Head of caudate nucleus (tissue), 42 donors: ENCODE measurements around the gene PRSS56.
A peak's percentile ranks its signal among the peaks of the same experiment; 100 is the strongest.

Source experiments
- DNase-seq, 42 donors: peaks; one replicate each; pipeline versions ENCODE4 v3.0.0 to v3.0.0-alpha.2; 2020 to 2021; ENCODE audit warnings: mixed read lengths in 7 of 42
- intact Hi-C: fragments of 100-400 bp; cut with DNase I; formaldehyde crosslinking; loops from one replicate; pipeline ENCODE4 v1.15.0; 2022

PRSS56 gene

DNA sequence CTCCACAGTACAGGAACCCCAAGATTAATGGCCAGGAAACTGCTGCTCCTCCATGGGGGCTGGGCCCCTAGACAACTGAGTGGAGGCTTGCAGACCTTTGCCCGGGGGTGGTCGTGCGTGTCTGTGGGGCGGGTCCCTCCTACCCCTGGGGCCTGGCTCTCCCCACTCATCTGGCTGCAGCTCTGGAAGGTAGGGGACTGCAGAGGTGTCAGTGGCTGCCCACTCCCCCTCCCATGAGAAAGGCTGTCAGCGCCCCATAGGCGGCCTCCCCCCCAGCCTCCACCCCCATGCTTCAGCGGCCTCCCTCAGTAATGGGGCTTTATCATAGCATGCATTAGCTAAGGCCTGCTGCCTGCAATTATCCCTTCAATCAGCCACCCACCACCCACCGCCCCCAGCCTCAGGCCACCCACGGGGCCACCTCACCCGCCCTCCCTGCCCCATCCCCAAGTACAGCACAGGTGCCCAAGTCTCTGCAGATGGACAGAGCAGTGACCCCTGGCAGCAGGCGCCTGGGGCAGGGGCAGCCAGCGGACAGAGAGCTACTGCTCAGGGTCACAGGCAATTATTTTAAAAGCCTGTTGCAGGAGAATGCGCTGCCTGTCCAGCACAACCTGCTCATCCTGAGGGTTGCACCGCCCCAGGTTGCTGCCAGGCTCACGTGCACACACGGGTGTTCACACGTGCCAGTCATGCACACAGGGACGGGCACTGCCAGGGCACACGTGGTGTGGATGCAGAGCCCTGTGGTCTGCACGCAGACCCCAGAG is 23.5 kb upstream of the PRSS56 start:
- intact Hi-C loops: no loop called here
- no peak for DNase-seq

- intact Hi-C loops: no loop called here
- DNase-seq: no peak
Observed at GRCh38 chr2:232497348-232497747, 22.8 kb upstream of the PRSS56 start.

DNA sequence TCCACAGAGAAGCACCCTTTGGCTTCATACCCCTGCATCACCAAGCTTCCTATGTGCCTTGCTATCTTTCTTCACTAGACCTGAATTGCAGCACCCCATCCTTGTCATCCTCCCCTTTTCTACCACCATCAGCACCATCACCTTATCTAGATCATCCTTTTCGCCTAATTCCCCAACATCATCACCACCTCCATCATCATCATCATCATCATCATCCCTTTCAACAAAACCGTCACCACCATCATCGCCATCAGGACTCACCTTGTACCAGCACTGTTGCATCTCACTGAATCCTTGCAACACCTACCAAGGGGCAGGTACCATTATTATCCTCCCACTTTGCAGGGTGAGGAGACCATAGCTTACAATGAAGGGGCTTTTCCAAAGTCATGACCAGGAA is 21.7 kb upstream of the PRSS56 start:
- intact Hi-C loops: no loop called here
- DNase-seq: no peak

- intact Hi-C loops: no loop called here
- no peak for DNase-seq
Observed at GRCh38 chr2:232501331-232501771, 18.8 kb upstream of the PRSS56 start.

GRCh38 chr2:232501794-232502390 is 18.3 kb upstream of the PRSS56 start:
- intact Hi-C loops: no loop called here
- DNase-seq: no peak

DNA sequence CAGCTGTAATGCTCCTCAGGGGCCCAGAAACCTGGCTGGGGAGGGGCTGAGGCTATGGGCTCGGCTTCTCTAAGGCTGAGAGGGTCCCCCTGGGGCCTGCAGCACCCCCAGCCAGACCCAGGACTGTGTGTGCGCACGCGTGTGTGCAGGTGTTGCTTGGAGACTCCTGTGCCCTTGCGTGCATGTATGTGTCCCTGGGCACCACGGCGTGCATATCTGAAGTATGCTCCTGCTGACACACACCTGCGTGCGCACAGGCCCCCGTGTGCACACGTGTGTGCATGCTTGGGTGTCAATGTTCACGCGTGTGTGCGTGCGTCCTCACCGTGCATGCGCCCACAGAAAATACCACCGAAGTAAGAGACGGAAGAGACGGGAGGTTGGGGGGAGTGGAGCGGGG is 17.7 kb upstream of the PRSS56 start:
- no peak for DNase-seq
- intact Hi-C loops: no loop called here

DNA sequence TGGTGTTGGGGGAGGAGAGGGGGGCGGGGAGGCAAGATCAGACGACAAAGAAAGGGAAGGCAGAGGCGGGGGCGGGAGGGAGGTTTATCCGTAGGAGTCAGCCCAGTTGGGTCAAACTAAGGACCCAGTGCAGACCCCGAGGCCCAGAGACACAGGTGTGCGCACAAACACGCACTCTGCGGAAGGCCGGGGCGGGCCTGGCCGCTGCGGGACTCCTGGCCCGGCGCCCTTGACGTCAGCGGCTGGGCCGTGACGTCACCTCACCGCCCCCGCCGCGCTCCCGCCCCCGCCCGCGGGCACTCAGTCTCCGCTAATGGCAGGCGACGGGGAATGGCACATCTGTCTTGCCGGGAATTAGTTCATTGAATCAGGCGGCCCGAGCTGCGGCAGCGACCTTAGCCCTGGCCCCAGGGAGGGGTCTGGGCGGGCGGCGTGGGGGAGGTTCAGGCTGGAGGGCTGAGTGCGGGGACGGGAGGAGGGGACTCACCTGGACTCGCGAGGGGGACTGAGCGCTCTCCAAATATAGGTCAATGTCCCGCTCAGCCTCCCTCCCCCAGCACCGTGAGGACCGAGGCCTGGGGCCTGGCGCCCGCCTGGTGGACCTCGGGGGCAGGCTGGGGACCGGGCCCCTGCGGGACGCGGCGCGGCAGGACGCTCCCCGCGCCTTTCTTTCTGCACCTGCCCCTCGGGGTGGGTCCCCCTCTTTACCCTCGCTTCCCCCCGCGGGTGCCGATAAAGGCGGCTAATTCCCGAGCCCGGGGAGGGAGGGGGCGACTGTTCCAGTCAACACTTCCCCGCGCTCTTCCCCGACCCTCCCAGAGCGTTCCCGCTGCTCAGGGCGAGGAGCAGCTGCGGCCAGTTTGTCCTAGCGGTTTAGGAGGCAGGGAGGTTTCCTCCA is 17.0 kb upstream of the PRSS56 start:
- peak in 38 of 42 donors; percentile 14 to 77 (median 43) for DNase-seq
- intact Hi-C loops: no loop called here

GRCh38 chr2:232503809-232504323 is 16.3 kb upstream of the PRSS56 start:
- intact Hi-C loops: no loop called here
- no peak for DNase-seq

- intact Hi-C loops: no loop called here
- peak in 3 of 42 donors; percentile 26 to 57 (median 35) for DNase-seq
Observed at GRCh38 chr2:232504438-232504837, 15.8 kb upstream of the PRSS56 start.

DNA sequence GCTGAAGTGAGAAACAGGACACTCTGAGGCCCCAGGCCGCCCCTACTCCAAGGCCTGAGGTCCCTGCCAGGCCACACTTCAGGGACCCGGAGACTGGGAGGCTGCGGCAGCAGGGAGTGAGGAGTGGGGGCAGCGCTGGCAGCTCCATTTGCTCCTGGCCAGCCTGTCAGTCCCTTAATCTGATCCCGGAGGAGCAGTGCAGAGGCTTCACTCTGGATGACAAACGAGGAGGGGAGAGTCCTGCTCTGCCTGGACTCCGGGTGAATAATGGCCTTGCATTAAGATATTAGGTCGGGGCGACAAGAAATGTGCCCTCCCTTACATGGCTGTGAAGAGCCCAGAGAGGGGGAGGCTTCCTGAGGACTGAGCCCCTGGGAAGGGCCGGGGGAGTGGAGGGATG is 14.3 kb upstream of the PRSS56 start:
- intact Hi-C loops: no loop called here
- DNase-seq: no peak

DNA sequence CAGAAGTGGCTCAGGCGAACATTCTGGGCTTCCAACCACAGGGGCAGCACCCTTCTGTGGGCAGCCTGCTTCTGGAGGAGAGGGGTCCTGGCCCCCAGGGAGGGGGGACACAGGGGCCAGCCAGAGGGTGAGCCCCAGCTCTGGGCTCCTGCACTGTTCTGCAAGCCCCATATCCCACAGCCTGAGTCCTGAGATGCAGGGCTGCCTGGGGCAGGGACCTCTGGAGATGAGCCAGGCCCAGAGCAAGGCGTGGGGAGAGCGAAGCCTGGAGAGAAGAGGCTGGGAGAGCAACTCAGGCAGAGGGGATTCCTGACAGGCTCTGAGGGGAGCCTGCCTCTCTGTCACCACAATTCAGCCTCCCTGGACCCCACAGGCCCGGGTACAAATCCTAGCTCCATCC is 13.5 kb upstream of the PRSS56 start:
- intact Hi-C loops: no loop called here
- DNase-seq: no peak

- intact Hi-C loops: no loop called here
- no peak for DNase-seq
Observed at GRCh38 chr2:232508251-232508650, 11.9 kb upstream of the PRSS56 start.

DNA sequence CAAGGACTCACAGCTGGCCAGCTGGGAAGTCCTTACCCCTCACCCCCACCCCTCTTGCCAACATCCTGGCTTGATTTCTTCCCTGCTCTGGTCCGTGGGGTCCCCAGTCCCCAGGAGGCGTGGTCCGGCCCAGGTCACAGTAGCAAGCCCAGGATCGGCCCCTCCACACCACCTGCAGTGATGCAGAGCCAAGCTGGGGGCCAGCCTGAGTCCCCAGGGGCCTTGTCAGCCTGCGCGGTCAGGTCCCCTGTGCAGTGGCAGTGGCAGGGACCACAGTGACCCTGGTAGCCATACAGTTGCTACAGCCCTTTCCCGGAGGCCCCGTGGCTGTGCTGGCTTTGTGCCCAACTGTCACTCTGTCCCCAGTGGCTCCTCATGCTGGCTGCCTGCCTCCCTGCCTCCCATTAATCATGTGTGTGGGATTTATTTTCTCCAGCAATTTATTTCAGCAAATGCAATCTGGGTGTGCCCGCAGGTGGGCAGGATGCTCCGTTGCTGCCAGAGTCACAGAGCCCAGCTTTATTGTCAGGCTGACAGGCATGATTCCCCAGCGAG is 8.8 kb upstream of the PRSS56 start:
- intact Hi-C loops: no loop called here
- DNase-seq: peak in 23 of 42 donors; percentile 11 to 66 (median 37)

- intact Hi-C loops: no loop called here
- DNase-seq: no peak
Observed at GRCh38 chr2:232512602-232513001, 7.6 kb upstream of the PRSS56 start.

DNA sequence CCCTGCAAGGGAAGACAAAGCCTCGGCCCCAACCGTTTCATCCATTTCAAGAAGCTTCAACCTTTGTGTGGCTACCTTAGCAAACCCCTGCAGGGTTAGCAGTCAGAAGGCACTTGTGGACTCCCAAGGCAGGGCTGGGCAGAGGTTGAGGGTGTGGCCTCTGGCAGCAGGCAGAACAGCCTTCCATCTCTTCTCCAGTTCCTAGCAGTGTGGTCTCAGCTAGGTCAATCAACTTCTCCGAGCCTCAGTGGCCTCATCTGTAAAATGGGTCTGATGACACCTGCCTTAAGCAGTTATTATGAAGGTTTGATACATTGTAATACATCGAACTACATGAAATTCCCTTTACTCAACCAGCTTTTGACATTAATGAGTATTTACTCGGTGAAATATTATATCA is 6.8 kb upstream of the PRSS56 start:
- intact Hi-C loops: no loop called here
- no peak for DNase-seq

DNA sequence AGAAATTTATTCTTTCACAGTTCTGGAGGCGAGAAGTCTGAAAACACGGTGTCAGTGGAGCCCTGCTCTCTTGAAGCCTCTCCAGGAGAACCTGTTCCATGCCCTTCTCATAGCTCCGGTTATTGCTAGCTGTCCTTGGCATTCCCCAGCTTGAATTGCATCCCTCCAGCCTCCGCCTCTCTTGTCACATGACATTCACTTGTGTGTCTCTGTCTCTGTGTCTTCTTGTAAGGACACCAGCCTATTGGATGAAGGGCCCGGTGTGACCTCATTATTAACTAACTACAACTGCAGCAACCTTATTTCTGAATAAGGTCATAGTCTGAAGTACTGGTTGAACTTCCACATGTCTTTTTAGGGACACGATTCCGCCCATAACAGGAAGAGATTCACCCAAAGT is 4.5 kb upstream of the PRSS56 start:
- intact Hi-C loops: no loop called here

GRCh38 chr2:232516551-232516950 is 3.6 kb upstream of the PRSS56 start:
- no peak for DNase-seq
- intact Hi-C loops: no loop called here

More for the DNA sequence above, 4.5 kb upstream of the PRSS56 start:
- DNase-seq: no peak

- intact Hi-C loops: loop anchor here (2.0 kb wide), 1 partner anchor 72 kb away; no protein-coding TSS in a partner anchor
- no peak for DNase-seq
Observed at GRCh38 chr2:232518844-232519243, 1.3 kb upstream of the PRSS56 start.

DNA sequence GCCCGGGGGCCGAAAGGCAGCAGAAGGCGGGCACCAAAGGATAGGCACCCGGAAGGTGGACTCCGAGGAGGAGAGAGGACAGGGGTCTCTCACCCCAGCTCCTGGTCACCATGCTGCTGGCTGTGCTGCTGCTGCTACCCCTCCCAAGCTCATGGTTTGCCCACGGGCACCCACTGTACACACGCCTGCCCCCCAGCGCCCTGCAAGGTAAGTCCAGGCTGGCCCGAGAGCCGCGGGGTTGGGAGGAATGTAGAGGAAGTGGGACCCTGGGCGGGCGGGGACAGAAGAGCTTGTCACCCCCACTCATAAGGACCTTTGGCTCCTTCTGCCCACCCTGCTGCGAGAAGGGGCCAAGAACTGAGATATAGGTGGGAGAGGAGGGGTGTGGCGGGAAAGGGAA is 301 bp downstream of the PRSS56 start:
- intact Hi-C loops: loop anchor here (10.0 kb wide), 1 partner anchor 616 kb away; no protein-coding TSS in a partner anchor
- no peak for DNase-seq
